Activated CD4-positive, alpha-beta T cell treated with anti-CD3 and anti-CD28 coated beads, Interleukin-2, amount 50 U/mL, for 4 hours (primary cell): ENCODE measurements around the gene PRDX5.
"Not testable (repeated sequence)": the region's sequence is repeated elsewhere in the genome, so short reads cannot be mapped to it uniquely, and the experiment has no call there.

Source experiments
- DNase-seq, 2 experiments: peaks; one replicate each; pipeline ENCODE4 v3.0.0-alpha.2; 2020

PRDX5 gene

DNA sequence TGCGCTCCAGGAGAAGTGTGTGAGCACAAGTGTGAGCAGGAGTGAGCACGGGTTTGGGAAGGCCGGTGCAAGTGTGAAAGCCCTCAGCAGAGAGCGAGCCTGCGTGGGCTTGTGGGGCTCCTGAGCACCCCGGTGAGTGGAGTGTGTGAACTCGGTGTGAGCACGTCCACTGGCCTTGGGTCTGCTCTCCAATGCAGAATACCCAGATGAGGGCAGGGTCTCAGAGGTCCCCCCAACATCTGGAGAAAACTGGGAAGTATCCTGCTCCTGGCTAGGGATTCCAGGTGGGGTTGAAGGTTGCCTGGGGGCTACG is 11.4 kb upstream of the PRDX5 start:
- no peak for DNase-seq

- no peak for DNase-seq
These were observed 10.9 kb upstream of the PRDX5 start for GRCh38 chr11:64306876-64307622.

DNA sequence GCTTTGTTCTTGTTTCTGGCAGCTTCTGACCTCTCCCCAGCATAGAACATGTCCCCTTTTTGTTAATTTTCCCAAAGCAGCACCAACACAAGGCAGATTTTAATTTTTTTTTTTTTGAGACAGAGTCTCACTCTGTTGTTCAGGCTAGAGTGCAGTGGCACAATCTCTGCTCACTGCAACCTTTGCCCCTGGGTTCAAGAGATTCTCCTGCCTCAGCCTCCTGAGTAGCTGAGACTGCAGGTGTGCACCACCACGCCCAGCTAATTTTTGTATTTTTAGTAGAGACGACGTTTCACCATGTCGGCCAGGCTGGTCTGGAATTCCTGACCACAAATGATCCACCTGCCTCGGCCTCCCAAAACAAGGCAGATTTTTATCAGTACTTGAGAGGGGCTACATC is 10.1 kb upstream of the PRDX5 start:
- DNase-seq: not testable (repeated sequence)

GRCh38 chr11:64312947-64313346 is 5.0 kb upstream of the PRDX5 start:
- DNase-seq: no peak

- DNase-seq: no peak
These were observed 4.3 kb upstream of the PRDX5 start for GRCh38 chr11:64313491-64314145.

DNA sequence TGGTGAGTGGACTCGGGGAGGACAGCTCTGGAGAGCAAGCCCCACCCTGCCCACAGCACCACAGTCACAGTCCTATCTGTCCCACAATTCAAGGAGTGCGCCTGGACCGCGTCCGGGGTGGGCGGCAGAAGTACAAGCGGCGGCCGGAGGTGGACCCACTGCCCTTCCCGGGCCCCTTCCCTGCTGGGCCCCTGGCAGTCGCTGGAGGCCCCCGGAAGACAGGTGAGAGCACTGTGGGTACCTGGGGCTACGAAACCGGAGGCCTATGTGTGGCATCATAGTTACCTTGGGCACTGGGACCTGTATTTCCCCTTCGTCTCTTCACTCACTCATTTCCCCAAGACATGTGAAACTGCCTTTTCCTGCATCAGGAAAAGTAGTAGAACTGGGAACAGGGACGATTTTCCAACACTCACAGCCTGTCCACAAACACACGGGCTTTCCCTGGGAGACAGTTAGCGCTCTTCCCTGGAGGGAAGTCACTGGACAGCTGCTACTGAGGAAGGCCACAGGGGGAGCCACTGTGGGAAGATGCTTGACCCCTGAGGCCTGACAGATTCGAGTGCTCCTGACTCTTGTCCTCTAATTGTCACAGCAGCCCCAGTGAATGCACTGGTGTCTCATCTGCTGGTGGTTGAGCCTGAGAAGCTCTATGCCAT is 3.6 kb upstream of the PRDX5 start:
- no peak for DNase-seq

DNA sequence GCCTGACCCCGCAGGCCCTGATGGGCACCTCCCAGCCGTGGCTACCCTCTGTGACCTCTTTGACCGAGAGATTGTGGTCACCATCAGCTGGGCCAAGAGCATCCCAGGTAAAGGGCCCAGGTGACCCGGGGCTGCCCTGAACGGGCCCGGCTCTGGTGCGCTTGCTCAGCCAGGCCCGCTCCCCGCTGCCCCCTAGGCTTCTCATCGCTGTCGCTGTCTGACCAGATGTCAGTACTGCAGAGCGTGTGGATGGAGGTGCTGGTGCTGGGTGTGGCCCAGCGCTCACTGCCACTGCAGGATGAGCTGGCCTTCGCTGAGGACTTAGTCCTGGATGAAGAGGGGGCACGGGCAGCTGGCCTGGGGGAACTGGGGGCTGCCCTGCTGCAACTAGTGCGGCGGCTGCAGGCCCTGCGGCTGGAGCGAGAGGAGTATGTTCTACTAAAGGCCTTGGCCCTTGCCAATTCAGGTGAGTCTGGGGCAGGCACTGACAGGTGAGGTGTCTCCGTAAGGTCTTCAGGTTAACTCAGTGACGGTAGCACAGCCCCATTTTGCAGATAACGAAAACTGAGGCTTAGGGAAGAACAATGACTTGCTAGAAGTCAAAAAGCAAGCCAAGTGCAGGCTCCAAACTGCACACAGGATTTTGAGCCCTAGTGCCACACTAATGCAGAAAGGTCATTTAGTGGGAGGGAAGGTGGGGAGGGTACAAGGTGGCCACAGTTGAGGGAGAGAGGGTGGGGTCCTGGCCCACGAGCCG is 2.9 kb upstream of the PRDX5 start:
- no peak for DNase-seq

- DNase-seq: not testable (repeated sequence)
These were observed 2.0 kb upstream of the PRDX5 start for GRCh38 chr11:64315667-64316526.

DNA sequence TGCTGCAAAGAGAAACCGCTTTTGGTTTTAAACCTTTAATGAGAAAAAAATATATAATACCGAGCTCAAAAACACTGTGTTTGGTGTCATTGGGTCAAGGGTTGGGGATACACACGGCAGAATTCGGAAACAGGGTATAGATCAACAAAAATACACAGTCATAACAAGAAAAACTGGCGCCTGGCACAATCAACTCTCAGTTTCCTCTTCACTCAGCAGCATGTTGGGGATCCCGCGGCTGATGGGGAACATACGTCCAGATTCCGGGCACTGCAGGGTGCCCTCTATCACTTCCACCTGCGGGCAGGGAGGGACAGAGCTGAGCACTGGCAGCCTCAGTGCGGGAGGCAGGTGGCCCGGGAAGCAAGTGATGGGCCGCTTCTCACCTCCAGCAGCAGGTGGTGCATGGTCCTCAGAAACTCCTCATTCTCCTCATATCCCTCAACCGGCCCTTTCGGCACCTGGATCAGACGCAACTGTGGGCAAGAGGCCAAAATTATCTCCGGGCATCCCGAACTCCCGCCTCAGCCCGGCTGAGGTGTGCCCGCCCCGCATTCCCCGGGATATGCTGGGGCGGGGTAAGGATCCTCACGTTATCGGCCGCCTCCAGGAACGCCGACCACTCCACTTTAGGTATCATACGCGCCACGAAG is 1.1 kb upstream of the PRDX5 start:
- peak in 1 of 2 experiments; percentile 30 for DNase-seq

GRCh38 chr11:64317325-64317960 is 478 bp upstream of the PRDX5 start, which contains the start of gene TRMT112:
TRMT112 (minus strand) TSS chr11:64317559; CDS start chr11:64317526, 33 bp downstream.
- peak; percentile 92 to 96 for DNase-seq

GRCh38 chr11:64318766-64319761 is 1.1 kb downstream of the PRDX5 start:
- DNase-seq: no peak

DNA sequence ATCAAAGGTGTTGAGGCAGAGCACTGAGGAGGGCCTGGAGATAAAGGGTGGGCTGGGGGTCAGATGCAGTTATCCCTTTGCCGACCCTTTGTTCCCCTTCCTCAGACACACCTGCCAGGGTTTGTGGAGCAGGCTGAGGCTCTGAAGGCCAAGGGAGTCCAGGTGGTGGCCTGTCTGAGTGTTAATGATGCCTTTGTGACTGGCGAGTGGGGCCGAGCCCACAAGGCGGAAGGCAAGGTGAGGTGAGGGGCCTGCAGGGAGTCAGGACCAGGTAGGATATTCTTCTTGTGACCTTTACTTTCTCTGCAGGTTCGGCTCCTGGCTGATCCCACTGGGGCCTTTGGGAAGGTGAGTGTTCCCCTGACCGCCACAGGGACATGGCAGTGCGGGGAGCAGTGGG is 2.6 kb downstream of the PRDX5 start:
- no peak for DNase-seq

DNA sequence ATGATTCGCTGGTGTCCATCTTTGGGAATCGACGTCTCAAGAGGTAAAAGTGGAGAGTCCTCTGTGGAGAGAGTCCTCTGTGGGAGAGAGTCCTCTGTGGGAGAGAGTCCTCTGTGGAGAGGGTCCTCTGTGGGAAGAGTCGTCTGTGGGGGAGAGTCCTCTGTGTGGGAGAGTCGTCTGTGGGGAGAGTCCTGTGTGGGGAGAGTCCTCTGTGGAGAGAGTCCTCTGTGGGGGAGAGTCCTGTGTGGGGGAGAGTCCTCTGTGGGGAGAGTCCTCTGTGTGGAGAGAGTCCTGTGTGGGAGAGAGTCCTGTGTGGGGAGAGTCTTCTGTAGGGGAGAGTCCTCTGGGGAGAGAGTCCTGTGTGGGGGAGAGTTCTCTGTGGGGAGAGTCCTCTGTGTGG is 3.1 kb downstream of the PRDX5 start:
- DNase-seq: no peak

GRCh38 chr11:64321533-64321932 is 3.6 kb downstream of the PRDX5 start:
- no peak for DNase-seq

GRCh38 chr11:64322925-64323260 is 5.0 kb downstream of the PRDX5 start:
- DNase-seq: no peak

DNA sequence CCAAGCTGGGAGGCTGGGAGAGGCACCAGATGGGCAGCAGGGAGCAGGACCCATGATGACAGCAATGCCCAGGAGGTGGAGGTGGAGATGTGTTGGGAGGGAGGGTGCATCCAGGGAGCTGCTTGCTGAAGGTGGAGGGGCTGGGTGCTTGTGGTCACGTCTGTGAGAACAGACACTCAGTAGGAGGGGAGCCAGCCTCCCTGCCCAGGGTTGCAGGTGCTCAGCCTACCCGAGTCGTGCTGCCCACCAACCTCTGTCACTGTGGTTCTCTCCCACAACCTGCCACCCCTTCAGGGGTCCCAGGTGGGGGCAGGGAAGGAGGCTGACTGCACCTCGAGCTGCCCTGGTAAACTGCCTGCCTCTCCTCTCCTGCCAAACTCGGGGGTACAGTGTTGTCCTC is 5.5 kb downstream of the PRDX5 start:
- no peak for DNase-seq

- DNase-seq: not testable (repeated sequence)
These were observed 6.1 kb downstream of the PRDX5 start for GRCh38 chr11:64323984-64324383.

DNA sequence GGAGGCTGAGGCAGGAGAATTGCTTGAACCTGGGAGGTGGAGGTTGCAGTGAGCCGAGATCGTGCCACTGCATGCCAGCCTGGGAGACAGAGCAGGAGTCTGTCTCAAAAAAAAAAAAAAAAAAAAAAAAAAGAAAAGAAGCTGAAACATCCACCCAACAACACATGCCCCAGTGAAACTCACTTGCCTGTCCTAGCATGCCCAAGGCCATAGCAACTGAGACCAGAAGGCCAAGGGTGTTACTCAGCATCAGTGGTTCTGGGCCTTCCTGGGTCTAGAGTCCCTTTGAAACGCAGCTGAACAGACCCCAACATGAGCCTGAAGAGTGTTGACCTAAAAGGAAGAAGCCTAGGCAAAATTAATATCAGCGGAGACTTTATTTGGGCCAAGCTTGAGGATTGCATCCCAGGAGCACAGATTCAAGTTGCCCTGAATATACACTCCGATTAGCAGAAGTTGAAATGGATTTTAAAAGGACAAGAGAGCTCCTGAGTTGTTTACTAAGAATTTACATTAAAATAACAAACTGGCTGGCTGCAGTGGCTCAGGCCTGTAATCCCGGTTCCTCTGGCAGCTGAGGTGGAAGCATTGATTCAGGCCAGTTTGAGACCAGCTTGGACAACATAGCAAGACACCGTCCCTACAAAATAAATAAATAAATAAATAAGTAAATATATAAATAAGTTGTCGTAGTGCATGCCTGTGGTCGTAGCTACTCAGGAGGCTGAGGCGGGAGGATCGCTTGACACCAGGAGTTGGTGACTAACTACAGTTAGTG is 7.0 kb downstream of the PRDX5 start:
- no peak for DNase-seq

GRCh38 chr11:64327375-64327774 is 9.5 kb downstream of the PRDX5 start:
- DNase-seq: no peak
